ENCODE data around the gene FRMD4A.

DNA sequence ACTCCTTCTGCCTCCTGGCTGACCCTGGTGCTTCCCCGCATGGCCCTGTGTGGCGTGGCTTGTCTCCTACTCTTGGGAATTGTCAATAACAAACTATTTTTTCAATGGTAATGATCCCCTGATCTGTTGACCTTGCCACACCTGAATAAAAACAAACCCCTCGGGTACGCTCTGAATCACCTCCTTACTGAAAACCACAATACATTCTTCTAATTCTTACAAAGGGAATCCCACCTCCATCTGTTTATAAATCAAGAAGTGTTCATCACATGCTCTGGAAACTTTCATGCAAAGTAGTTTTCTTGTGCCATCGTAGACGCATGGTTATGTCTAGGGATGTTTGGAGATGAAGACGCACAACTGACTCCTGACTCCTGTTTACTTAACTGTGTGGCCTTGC lies 245.8 kb downstream of the FRMD4A start:
- TF ChIP-seq RELA (IDR thresholded peaks at IDR 0.05; ENCODE audit: borderline replicate concordance, partially characterized antibody) (no peak), CEBPB (IDR thresholded peaks at IDR 0.05; ENCODE audit: borderline replicate concordance in 1 of 2, low read depth in 2 of 2, low read length in 2 of 2) (no peak), NRF1 (conservative IDR thresholded peaks at IDR 0.05; ENCODE audit: low read depth, low read length) (no peak), GABPA (IDR thresholded peaks at IDR 0.05; ENCODE audit: low read depth) (no peak), POLR2A (IDR thresholded peaks at IDR 0.05; ENCODE audit: low read depth, low read length) (no peak), NR2C1 (IDR thresholded peaks at IDR 0.05) (no peak), CTCF (IDR thresholded peaks at IDR 0.05 in 2 of 3, conservative IDR thresholded peaks at IDR 0.05 in 1 of 3; ENCODE audit: control insufficient read depth in 2 of 3, extremely low read depth in 1 of 3, insufficient read depth in 1 of 3, low read depth in 3 of 3, low read length in 3 of 3) (no peak), SMARCA5 (IDR thresholded peaks at IDR 0.05) (no peak), TAF1 (IDR thresholded peaks at IDR 0.05; ENCODE audit: borderline replicate concordance, low read depth, low read length) (no peak), SUPT20H (IDR thresholded peaks at IDR 0.05; ENCODE audit: borderline replicate concordance, control insufficient read depth, low read depth, low read length) (no peak), FOS (IDR thresholded peaks at IDR 0.05; ENCODE audit: borderline replicate concordance, extremely low read depth, insufficient read length) (no peak), FOXM1 (IDR thresholded peaks at IDR 0.05; ENCODE audit: low read depth, low read length) (no peak), TBL1XR1 (IDR thresholded peaks at IDR 0.05; ENCODE audit: low read depth, low read length) (no peak)
- TF ChIP-seq, protein P1, sequence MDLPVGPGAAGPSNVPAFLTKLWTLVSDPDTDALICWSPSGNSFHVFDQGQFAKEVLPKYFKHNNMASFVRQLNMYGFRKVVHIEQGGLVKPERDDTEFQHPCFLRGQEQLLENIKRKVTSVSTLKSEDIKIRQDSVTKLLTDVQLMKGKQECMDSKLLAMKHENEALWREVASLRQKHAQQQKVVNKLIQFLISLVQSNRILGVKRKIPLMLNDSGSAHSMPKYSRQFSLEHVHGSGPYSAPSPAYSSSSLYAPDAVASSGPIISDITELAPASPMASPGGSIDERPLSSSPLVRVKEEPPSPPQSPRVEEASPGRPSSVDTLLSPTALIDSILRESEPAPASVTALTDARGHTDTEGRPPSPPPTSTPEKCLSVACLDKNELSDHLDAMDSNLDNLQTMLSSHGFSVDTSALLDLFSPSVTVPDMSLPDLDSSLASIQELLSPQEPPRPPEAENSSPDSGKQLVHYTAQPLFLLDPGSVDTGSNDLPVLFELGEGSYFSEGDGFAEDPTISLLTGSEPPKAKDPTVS (IDR thresholded peaks at IDR 0.05; ENCODE audit: low read depth, low read length) = no peak

Data from GM12878 (cell line).